ENCODE results near the gene PNMA8C.

GRCh38 chr19:46410205-46411087 lies 18.3 kb downstream of the PNMA8C start:
- TF ChIP-seq ISL1 (CRISPR knock-in tag; IDR thresholded peaks at IDR 0.05) = no peak
- TF ChIP-seq TCF4 (CRISPR knock-in tag; IDR thresholded peaks at IDR 0.05; ENCODE audit: borderline replicate concordance) = no peak
- no peak for TF ChIP-seq CREB5 (CRISPR knock-in tag; IDR thresholded peaks at IDR 0.05; ENCODE audit: low read depth)
- no peak for TF ChIP-seq SNAI2 (CRISPR knock-in tag; IDR thresholded peaks at IDR 0.05)
- TF ChIP-seq OSR1 (CRISPR knock-in tag; IDR thresholded peaks at IDR 0.05) = no peak
- TF ChIP-seq RARB (CRISPR knock-in tag; IDR thresholded peaks at IDR 0.05) = no peak
- no peak for TF ChIP-seq GLIS3 (CRISPR knock-in tag; IDR thresholded peaks at IDR 0.05)
- TF ChIP-seq PATZ1 (CRISPR knock-in tag; IDR thresholded peaks at IDR 0.05; ENCODE audit: borderline replicate concordance) = no peak
- no peak for TF ChIP-seq BACH2 (CRISPR knock-in tag; IDR thresholded peaks at IDR 0.05; ENCODE audit: borderline replicate concordance)
- no peak for TF ChIP-seq ZFP3 (CRISPR knock-in tag; IDR thresholded peaks at IDR 0.05)
- TF ChIP-seq ZNF8 (CRISPR knock-in tag; IDR thresholded peaks at IDR 0.05) = no peak
- TF ChIP-seq ZC3H10 (CRISPR knock-in tag; IDR thresholded peaks at IDR 0.05) = no peak

All from SK-N-SH treated with all-trans-retinoic acid at 6 μM for 48 hours (cell line).